GM12874 (cell line): ENCODE results near the gene AMOTL1.
A peak's percentile ranks its signal among the peaks of the same experiment; 100 is the strongest.

Experiments used
- CTCF ChIP-seq: IDR thresholded peaks from 2 replicates; pipeline ENCODE4 v1.5.1; 2011; ENCODE audit warnings: low read depth, mild to moderate bottlenecking, control low read depth, low read length, moderate library complexity; ENCODE audit not compliant: insufficient read depth

Gene AMOTL1

GRCh38 chr11:94737171-94737611, 31.0 kb upstream of the AMOTL1 start:
- no peak for TF ChIP-seq CTCF

DNA sequence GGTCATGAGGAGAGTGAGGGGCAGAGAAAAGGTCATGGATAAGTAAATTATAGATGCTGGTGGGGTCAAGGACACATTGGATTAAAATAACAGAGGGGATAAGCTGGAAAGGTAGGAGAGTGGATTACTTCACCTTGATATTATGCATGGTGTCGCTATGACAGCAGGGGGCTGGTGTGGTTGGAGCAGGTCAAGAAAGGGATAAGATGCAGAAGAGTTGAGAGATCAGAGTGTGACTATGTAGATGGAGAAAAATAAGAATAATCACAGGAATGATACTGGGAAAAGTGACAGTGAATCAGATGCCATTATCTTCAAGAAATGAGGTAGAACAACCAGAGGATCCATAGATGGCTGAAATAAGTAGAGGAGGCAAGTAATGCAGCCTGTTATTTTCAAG, 29.4 kb upstream of the AMOTL1 start:
- no peak for TF ChIP-seq CTCF

DNA sequence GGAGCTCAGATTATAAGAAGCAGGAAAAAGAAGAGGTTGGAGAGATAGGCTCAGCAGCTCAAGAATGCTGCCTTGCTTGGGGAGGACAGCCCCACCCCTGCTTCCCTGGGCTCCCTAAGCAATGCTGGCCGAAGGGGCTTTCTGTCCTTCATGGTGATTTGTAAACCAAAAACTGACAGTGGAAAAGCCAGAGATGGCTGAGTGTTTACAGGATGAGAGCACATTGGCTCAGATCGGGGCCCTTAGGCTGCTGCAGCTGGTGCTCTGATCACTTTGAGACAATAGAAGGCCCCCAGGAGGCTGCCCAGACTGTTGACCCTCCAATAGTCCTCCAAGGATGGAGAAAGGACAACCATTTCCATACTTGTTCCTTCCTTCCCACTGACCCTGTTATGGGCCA, 28.8 kb upstream of the AMOTL1 start:
- TF ChIP-seq CTCF = no peak

DNA sequence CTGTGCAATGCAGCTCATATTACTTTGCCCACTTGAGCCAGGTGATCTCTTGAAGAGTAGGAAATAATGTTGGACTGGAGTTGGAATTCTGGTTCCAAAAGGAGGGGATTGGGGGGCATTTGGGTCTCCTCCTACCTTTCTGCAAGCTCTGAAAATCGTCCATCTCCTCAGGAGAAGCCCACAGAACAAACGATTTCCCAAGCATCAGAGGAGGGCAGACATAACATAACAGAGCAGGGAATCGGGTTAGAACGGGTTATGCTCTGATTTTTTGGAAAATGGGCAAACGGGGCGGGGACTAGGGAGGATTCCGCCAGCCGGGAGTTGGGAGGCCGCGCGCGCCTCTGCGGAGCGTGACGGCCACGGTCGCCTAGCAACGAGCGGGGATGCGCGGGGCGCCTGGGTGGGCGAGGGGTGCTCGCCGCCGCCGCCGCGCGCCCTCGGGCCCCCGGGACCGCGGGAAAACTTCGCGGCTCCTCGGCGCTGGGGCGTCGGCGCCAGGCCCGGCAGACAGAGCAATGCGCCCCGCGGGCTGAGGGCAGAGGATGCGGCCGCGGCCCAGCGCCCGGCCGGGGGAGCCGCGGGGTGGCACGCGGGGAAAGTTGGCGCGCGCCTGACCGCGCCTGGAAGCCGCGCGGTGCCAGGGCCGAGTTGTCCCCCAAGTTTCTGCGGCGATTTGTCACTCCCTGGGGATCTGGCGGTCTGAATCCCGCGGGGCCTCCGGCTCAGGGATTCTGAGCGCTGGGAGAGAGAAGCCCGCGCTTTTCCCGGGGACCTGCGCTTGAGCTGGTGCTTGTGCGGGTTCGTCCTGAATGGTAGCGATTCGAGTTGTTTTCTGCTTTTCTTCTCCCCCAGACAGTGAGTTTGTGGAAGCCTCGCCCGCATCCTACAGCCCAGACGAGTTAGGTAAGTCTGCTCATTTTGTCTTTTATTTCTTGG, 27.8 kb upstream of the AMOTL1 start:
- TF ChIP-seq CTCF = no peak

DNA sequence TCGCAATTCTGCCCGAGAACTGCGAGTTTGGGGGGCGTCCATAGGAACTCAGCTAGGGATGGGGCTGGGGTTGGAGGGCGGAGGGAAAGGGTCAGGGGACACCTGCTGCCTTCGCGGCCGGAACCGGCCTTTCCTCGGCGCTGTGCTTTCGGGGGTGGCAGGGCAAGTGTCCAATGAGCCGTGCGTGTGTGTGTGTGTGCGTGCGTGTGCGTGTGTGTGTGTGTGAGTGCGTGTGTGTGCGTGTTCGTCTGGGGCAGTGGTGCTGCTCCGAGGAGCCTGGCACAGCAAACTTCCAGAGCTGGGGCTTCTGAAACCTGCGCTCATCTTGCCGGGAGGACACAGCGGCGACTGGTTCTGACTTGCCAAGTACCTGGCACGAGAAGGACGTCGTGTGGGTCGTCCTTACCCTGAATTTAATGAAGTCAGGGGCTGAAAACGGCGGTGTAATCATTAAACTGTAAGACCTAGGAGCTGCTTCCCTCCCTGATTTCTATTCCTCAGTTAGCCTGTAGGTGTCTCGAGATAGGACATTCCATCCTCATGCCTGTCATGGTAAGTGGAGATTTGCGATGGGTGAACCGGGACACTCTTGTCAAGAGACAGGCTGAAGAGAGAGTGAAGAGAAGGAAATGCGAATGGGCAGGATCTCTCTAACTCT, 27.0 kb upstream of the AMOTL1 start:
- TF ChIP-seq CTCF = peak; percentile 31; the same call in 1 of the 2 replicates

DNA sequence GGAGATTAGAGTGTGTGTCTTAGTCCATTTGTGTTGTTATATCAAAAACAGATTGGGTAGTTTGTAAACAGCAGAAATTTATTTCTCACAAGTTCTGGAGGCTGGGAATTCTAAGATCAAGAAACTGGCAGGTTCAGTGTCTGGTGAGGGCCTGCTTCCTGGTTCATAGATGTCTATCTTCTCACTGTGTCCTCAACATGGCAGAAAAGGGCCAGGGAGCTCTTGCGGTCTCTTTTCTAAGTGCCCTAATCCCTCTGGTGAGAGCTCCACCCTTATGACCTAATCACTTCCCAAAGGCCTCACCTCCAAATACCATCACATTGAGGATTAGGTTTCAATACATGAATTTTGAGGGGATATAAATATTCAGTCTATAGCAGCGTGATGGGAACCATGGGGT, 25.5 kb upstream of the AMOTL1 start:
- TF ChIP-seq CTCF = no peak

- TF ChIP-seq CTCF = no peak
These were observed 21.4 kb upstream of the AMOTL1 start for GRCh38 chr11:94746721-94747120.
